Thyroid gland (tissue), 4 donors: ENCODE data around the gene HOXC11. TPM values are rescaled to one million over a fixed set of nuclear protein-coding genes. Genes with fewer than 3 reads are reported as not detected.

ENCODE experiments used
- DNase-seq, 2 donors: peaks; one replicate each; pipeline ENCODE4 v3.0.0-alpha.2; 2019
- H3K27ac ChIP-seq, 3 donors: fragments of 200-600 bp; sonication (generic); 1 replicate in 2 of 3; 2 replicates in 1 of 3; pipeline ENCODE4 v1.5.1; 2016 to 2019; ENCODE audit warnings: mild to moderate bottlenecking in 1 of 3, moderate library complexity in 1 of 3
- H3K27me3 ChIP-seq: fragments of 200-600 bp; sonication (generic); one replicate; pipeline ENCODE4 v1.5.1; 2019
- H3K36me3 ChIP-seq, 2 donors: fragments of 200-600 bp; sonication (generic); one replicate each; pipeline ENCODE4 v1.5.1; 2016 to 2019
- H3K4me1 ChIP-seq, 2 donors: fragments of 200-600 bp; sonication (generic); one replicate each; pipeline ENCODE4 v1.5.1; 2017 to 2019
- H3K4me3 ChIP-seq, 3 donors: fragments of 200-600 bp; sonication (generic); replicated peaks in 1 of 3; 1 replicate in 2 of 3; 2 replicates in 1 of 3; pipeline ENCODE4 v1.5.1; 2016; ENCODE audit warnings: mild to moderate bottlenecking in 1 of 3
- H3K9me3 ChIP-seq: fragments of 200-600 bp; sonication (generic); one replicate; pipeline ENCODE4 v1.5.1; 2017
- CTCF ChIP-seq, 6 experiments: fragments of 200-600 bp in 3 of 6; fragments of 450-650 bp in 3 of 6; sonication (generic) in 3 of 6; IDR thresholded peaks; one replicate each; pipeline ENCODE4 v1.5.1; 2016 to 2019; ENCODE audit warnings: antibody characterized with exemption in 6 of 6, mild to moderate bottlenecking in 2 of 6, inconsistent platforms in 1 of 6, moderate library complexity in 1 of 6
- POLR2A ChIP-seq, 2 donors: fragments of 450-650 bp; IDR thresholded peaks; one replicate each; pipeline ENCODE4 v1.6.1; 2017; ENCODE audit warnings: antibody characterized with exemption in 2 of 2, mild to moderate bottlenecking in 2 of 2, moderate library complexity in 1 of 2
- WGBS, 2 donors: methylation state at CpG; one replicate each; pipeline ENCODE4 v1.1.5; 2017; 5-methylcytosine and 5-hydroxymethylcytosine counted together
- intact Hi-C: fragments of 100-400 bp; cut with DNase I; formaldehyde crosslinking; loops from one replicate; pipeline ENCODE4 v1.15.1; 2023
- total RNA-seq, 4 donors: library from RNA; depleted of rRNA; stranded (reverse); fragments of >200 nt; gene quantifications; one replicate each; pipeline ENCODE4 v1.2.3, GENCODE V29; 2016

HOXC11 gene
- not detected for total RNA-seq

DNA sequence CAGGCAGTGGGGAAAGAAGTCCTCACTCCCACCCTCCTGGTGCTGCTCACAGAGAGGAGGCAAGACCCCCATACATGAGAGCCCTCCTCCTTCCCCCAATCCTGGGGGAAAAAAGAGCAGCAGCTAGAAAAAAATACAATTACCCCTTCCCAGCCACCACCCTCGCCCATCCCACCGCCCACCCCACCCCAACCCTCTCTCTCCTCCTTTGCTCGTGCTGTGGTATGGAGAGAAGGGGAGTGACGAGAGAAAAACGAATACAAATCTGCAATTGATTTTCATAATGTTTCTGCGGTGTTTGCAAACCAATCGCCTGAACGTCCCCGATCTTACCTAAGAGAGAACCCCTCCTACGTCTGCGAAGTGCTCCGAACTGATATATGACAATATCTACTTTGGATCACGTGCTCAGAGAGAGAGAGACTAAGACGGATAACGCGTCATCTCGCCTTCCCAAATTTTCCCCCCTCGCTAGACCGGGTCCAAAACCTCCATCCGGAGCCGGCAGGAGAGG is at the start of gene HOXC11:
HOXC11 (plus strand) TSS at position 405 of the 514 bp plus-strand sequence. CDS start 116 bp downstream, outside the sequence.
- H3K9me3 ChIP-seq: no peaks in the 10 kb centered on the region
- no peaks in the 10 kb centered on the region for H3K36me3 ChIP-seq
- peaks cover 9 to 26% of the 10 kb centered on the region in 2 donors for H3K4me1 ChIP-seq
- no peak within 1 kb of the TSS for H3K27ac ChIP-seq
- H3K27me3 ChIP-seq: peaks cover 85% of the 10 kb centered on the region
- DNase-seq: no peak
- no peak within 1 kb of the TSS for H3K4me3 ChIP-seq
- intact Hi-C loops: no loop called here
- 11 to 12% methylated on average over 16 to 19 of the region's 21 CpGs for WGBS, 2 donors
- no peak for TF ChIP-seq POLR2A (IDR thresholded peaks at IDR 0.05)

DNA sequence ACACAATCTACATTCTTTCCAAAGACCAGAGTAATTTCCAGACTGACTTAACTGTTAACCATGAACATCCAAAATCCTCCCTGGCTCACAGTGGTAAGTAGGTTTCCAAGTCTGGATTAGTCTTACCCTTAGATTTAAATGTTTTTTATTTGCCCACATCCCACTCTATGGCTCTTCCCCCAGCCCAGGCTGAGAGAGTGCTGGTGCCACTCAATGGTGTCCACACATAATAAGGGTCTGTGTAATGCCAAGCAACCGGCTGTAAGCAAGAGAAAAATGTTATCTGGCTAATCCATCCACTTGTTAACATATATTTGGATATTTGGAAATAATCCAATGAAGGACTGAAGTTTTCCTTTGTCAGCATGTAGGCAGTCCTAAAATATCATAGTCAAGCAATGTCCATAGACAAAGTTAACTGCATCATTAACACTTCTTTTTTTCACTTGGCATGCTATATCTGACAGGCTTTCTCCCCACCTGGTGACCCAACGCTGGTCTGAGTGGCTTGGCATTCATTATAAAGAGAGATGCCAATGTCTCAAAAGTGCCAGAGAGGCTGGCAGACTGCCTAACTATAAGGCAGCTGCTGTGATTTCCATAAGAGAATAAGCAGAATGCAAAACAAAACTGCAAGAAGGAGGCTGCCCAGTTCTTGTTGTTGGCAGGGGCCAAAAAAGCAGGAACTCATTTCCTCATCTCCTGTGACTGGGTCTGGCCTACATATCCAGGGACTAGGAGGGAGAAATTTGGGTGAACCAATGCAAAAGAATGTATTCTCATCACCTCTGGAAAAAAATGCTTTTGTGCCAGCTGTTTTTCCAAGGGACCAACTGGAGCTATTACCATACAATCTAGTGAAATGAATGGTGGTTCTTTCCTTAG is 48.2 kb upstream of the HOXC11 start:
- no peaks in the 10 kb centered on the region for H3K4me1 ChIP-seq
- intact Hi-C loops: no loop called here
- DNase-seq: no peak
- TF ChIP-seq POLR2A (IDR thresholded peaks at IDR 0.05) (no peak), CTCF (IDR thresholded peaks at IDR 0.05) (no peak)
- no peak overlapping the region for H3K4me3 ChIP-seq
- no peak overlapping the region for H3K27ac ChIP-seq
- WGBS, 2 donors: 22 to 44% methylated on average over 2 of the region's 2 CpGs
- H3K36me3 ChIP-seq: no peaks in the 10 kb centered on the region
- peaks cover 32% of the 10 kb centered on the region for H3K27me3 ChIP-seq
- H3K9me3 ChIP-seq: no peaks in the 10 kb centered on the region

DNA sequence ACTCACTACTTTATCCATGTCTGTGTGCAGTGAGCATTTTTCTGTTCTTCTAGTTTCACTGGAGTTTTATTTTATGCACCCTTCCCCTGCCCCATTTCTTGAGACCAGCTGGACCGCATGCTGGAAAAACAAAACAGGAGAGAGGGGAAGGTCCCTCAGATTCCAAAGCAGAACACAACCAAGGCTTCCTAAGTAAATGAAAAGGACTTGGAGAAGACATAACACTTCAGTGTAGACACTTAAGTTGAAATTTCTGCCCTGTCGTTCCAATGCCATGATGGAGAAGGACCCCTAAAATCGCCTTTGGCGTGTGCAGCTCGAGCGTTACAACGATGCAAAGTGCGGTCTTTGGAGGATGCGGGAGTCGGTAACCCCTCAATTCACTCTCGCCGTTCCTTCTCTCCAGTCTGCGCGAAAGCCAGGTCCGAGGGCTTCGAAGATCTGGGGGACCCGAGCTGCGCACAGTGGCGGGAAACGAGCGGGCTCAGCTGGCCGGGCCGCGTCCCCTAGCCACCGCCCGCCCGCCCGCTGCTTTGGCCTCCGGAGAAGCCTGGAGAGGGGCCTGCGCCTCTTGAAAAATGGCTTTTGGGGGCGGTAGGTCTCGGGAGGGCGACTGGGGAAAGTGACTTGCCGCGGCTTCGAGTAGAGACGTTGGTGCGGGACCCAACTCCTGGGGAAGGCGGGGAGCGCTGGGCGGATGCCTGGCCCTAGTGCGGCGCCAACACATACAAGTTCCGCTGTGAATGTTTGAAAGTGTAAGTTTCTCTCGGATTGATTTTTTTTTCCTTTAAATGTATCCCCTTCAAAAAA is 45.5 kb upstream of the HOXC11 start:
- no peaks in the 10 kb centered on the region for H3K4me1 ChIP-seq
- TF ChIP-seq POLR2A (IDR thresholded peaks at IDR 0.05): no peak
- no peak for TF ChIP-seq CTCF (IDR thresholded peaks at IDR 0.05)
- WGBS, 2 donors: 6% methylated on average over 25 to 42 of the region's 45 CpGs
- no peaks in the 10 kb centered on the region for H3K36me3 ChIP-seq
- H3K27me3 ChIP-seq: peaks cover 45% of the 10 kb centered on the region
- DNase-seq: no peak
- no peak overlapping the region for H3K27ac ChIP-seq
- intact Hi-C loops: no loop called here
- no peak overlapping the region for H3K4me3 ChIP-seq
- H3K9me3 ChIP-seq: no peaks in the 10 kb centered on the region

DNA sequence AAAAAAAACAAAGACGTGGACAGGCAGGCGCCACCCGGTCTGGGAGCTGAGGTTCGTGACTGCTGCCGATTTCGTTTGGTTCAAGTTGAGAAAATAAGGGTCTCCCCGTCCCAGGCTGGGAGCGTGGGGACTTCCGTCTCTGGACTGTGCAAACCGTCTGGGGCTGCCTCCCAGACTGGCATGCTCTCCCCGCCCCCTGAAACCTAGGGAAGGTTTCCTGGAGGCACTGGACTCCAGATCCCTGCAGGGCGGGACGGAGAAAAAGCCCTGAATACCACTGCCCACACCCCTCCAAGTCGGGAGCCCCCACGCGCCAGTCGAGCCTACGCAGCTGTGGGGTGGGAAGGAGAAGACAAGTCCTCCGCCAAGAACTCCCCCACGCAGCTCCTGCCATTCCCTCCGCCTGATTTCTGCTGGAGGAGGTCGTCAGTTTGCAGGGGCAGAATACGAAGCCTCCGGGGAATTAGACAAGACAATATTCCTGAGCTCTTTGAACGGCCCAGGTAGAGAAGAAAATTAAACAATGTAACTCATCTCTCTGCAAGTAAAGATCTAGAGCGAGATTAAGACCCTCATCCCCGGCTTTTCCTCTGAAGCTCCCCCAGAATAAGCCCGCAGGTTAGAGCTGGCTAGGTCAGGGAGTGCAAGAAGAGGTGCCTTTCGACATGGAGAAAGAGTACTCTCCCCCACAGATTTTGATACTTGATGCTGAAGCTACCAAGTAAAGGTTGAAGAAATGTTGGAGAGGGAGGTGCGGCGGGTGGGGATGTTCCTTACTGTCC is 44.7 kb upstream of the HOXC11 start:
- TF ChIP-seq POLR2A (IDR thresholded peaks at IDR 0.05): no peak
- TF ChIP-seq CTCF (IDR thresholded peaks at IDR 0.05): no peak
- Histone ChIP-seq H3K27ac (no peak overlapping the region), H3K4me1 (no peaks in the 10 kb centered on the region), H3K9me3 (no peaks in the 10 kb centered on the region), H3K27me3 (peaks cover 45% of the 10 kb centered on the region), H3K36me3 (no peaks in the 10 kb centered on the region), H3K4me3 (no peak overlapping the region)
- no peak for DNase-seq
- intact Hi-C loops: no loop called here
- WGBS, 2 donors: 5 to 11% methylated on average over 23 to 31 of the region's 31 CpGs

- TF ChIP-seq POLR2A (IDR thresholded peaks at IDR 0.05) (no peak), CTCF (IDR thresholded peaks at IDR 0.05) (no peak)
- Histone ChIP-seq H3K4me3 (no peak overlapping the region), H3K27me3 (peaks cover 44% of the 10 kb centered on the region), H3K4me1 (no peaks in the 10 kb centered on the region), H3K36me3 (no peaks in the 10 kb centered on the region), H3K9me3 (no peaks in the 10 kb centered on the region), H3K27ac (no peak overlapping the region)
- intact Hi-C loops: no loop called here
- WGBS, 2 donors: 21 to 26% methylated on average over 4 of the region's 4 CpGs
- DNase-seq: no peak
Measured at GRCh38 chr12:53929527-53929926, 43.4 kb upstream of the HOXC11 start.
